A673 (cell line): Measurements from ENCODE around the gene WDR20. TPM values are rescaled to one million over a fixed set of nuclear protein-coding genes. Genes with fewer than 3 reads are reported as not detected.
A peak's percentile ranks its signal among the peaks of the same experiment; 100 is the strongest.

Source experiments
- Bru-seq: library from RNA; stranded (reverse); fragments of 400-500 nt; gene quantifications from one replicate; lab custom pipeline; 2021; lab: Mats Ljungman, UMichigan
- BruChase-seq, 2 experiments: library from RNA; stranded (reverse); fragments of 400-500 nt; gene quantifications; one replicate each; lab custom pipeline; 2021; lab: Mats Ljungman, UMichigan
- BruUV-seq: library from RNA; stranded (reverse); fragments of 400-500 nt; replicated peaks from 2 replicates; lab custom pipeline; 2021; lab: Mats Ljungman, UMichigan
- CTCF ChIA-PET: fragments of 300-600 bp; sonication (Branson Sonifier 250); formaldehyde crosslinking; loops from one replicate; lab custom pipeline; 2022; ENCODE audit warnings: antibody characterized with exemption; lab: Charles Lee
- POLR2A ChIA-PET: fragments of 300-600 bp; sonication (Branson Sonifier 250); formaldehyde crosslinking; loops from one replicate; lab custom pipeline; 2022; ENCODE audit warnings: antibody characterized with exemption; ENCODE audit not compliant: low non-redundant PET; lab: Charles Lee
- DNase-seq: peaks from one replicate; pipeline ENCODE4 v3.0.0-alpha.2; 2015; ENCODE audit warnings: low spot score
- H3K27ac ChIP-seq: fragments of 200-600 bp; sonication (generic); 2 replicates; pipeline ENCODE4 v1.5.1; 2016; ENCODE audit warnings: mixed run types, low read depth, mild to moderate bottlenecking, mixed read lengths, antibody characterized with exemption, low read length; ENCODE audit not compliant: poor library complexity, severe bottlenecking
- H3K27me3 ChIP-seq: fragments of 200-600 bp; sonication (generic); replicated peaks from 2 replicates; pipeline ENCODE4 v1.6.1; 2017; ENCODE audit warnings: mixed run types, low read depth, mild to moderate bottlenecking, mixed read lengths, antibody characterized with exemption, low read length; ENCODE audit not compliant: insufficient read depth, poor library complexity
- H3K36me3 ChIP-seq: fragments of 200-600 bp; sonication (generic); 2 replicates; pipeline ENCODE4 v1.6.1; 2016; ENCODE audit warnings: mixed run types, mild to moderate bottlenecking, mixed read lengths, antibody characterized with exemption, low read length; ENCODE audit not compliant: insufficient read depth, poor library complexity, severe bottlenecking
- H3K4me1 ChIP-seq: fragments of 200-600 bp; sonication (generic); 2 replicates; pipeline ENCODE4 v1.6.1; 2017; ENCODE audit warnings: mixed run types, mild to moderate bottlenecking, mixed read lengths, antibody characterized with exemption, low read length; ENCODE audit not compliant: insufficient read depth, poor library complexity, severe bottlenecking
- H3K4me3 ChIP-seq: fragments of 200-600 bp; sonication (generic); 2 replicates; pipeline ENCODE4 v1.5.1; 2016; ENCODE audit warnings: low read depth, mixed run types, mild to moderate bottlenecking, mixed read lengths, low read length; ENCODE audit not compliant: poor library complexity, severe bottlenecking
- H3K9me3 ChIP-seq: fragments of 200-600 bp; sonication (generic); 2 replicates; pipeline ENCODE4 v1.6.1; 2016; ENCODE audit warnings: mixed run types, low read depth, mild to moderate bottlenecking, mixed read lengths, antibody characterized with exemption, low read length; ENCODE audit not compliant: poor library complexity, severe bottlenecking
- EZH2 ChIP-seq: fragments of 200-600 bp; sonication (generic); IDR thresholded peaks from 2 replicates; pipeline ENCODE4 v1.6.1; 2017; ENCODE audit warnings: borderline replicate concordance, low read depth, mild to moderate bottlenecking, mixed read lengths, antibody characterized with exemption, low read length; ENCODE audit not compliant: poor library complexity, severe bottlenecking
- intact Hi-C: fragments of 100-400 bp; cut with micrococcal nuclease; formaldehyde crosslinking; loops from one replicate; pipeline ENCODE4 v1.10.0; 2022; ENCODE audit not compliant: unreplicated experiment
- long read RNA-seq: library from polyadenylated mRNA; stranded (forward); transcript quantifications from one replicate; pipeline ENCODE4 v2.0.0, GENCODE V29; 2022
- total RNA-seq: library from RNA; stranded (reverse); gene quantifications from 2 replicates; pipeline ENCODE4 v1.2.3, GENCODE V29; 2021
- TF ChIP-seq, protein P1 (sequence below): fragments of 300-800, 200-600 bp; sonication (generic); conservative IDR thresholded peaks from 2 replicates; pipeline ENCODE4 v1.5.1; 2017; ENCODE audit warnings: low read depth, mild to moderate bottlenecking, antibody characterized with exemption, low read length, moderate library complexity, mixed read lengths

WDR20 gene
- 28.3 and 35.8 TPM in 2 replicates for total RNA-seq
- percentile 80 among the genes with signal in this experiment for Bru-seq, nascent RNA
- BruChase-seq, experiment 1, labeled RNA remaining after a 2-hour chase: percentile 83 among the genes with signal in this experiment
- BruChase-seq, experiment 2, labeled RNA remaining after a 6-hour chase: percentile 84 among the genes with signal in this experiment
- long read RNA-seq, transcript WDR20-204 (3 exons, 2,391 nt): major isoform, 25 of 82 reads
- long read RNA-seq, transcript WDR20-203 (4 exons, 2,616 nt): minor isoform, 10 of 82 reads
- long read RNA-seq, partial matches to known transcripts: 0 of 82 reads
- long read RNA-seq, other reads (novel, unspliced or antisense): 40 of 82 reads

DNA sequence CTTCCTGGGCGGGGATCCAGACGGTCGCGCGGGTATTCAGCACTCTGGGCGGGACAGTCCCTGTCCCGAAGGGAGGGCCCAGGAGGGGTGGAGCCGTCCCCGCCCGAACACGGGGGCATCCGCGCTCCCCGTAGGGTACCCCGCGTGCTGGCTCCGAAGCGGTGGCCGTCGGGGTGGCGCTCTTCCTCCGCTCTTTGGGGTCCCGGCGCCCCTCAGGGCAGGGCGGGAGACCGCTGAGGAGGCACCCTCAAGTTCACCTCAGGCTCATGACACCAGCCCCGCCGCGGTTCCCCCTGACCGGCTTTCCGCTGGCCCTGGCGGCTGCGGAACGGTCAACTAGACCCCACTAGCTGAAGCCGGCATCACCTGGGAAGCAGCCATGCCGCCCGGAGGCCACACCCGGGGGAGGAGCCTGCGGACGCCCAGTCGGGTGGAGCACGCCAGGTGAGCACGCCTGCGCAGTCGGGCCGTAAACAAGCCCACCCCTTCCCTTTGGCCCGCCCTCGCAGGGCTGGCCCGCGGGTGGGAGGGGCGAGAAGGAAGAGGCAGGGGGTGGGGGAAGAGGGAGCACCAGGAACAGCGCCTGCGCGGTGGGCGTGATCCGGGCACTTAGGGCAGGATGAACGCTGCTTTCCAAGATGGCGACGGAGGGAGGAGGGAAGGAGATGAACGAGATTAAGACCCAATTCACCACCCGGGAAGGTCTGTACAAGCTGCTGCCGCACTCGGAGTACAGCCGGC is at the start of gene WDR20:
Gene WDR20, plus strand, starts transcription at position 612 of the 741 bp plus-strand sequence. Its CDS starts 27 bp downstream, at position 639.
- TF ChIP-seq, protein P1, sequence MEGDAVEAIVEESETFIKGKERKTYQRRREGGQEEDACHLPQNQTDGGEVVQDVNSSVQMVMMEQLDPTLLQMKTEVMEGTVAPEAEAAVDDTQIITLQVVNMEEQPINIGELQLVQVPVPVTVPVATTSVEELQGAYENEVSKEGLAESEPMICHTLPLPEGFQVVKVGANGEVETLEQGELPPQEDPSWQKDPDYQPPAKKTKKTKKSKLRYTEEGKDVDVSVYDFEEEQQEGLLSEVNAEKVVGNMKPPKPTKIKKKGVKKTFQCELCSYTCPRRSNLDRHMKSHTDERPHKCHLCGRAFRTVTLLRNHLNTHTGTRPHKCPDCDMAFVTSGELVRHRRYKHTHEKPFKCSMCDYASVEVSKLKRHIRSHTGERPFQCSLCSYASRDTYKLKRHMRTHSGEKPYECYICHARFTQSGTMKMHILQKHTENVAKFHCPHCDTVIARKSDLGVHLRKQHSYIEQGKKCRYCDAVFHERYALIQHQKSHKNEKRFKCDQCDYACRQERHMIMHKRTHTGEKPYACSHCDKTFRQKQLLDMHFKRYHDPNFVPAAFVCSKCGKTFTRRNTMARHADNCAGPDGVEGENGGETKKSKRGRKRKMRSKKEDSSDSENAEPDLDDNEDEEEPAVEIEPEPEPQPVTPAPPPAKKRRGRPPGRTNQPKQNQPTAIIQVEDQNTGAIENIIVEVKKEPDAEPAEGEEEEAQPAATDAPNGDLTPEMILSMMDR: no peak
- no peak for TF ChIP-seq EZH2
- Histone ChIP-seq H3K4me3 (peak within 1 kb of the TSS; percentile 98), H3K27me3 (no peaks in the 10 kb centered on the region), H3K36me3 (no peaks in the 10 kb centered on the region), H3K4me1 (peaks cover 7% of the 10 kb centered on the region), H3K27ac (peak within 1 kb of the TSS; percentile 90), H3K9me3 (no peaks in the 10 kb centered on the region)
- intact Hi-C loops: no loop called here
- DNase-seq: peak; percentile 99
- BruUV-seq: no TSS peak
- POLR2A ChIA-PET: no interaction called here
- CTCF ChIA-PET: no interaction called here

DNA sequence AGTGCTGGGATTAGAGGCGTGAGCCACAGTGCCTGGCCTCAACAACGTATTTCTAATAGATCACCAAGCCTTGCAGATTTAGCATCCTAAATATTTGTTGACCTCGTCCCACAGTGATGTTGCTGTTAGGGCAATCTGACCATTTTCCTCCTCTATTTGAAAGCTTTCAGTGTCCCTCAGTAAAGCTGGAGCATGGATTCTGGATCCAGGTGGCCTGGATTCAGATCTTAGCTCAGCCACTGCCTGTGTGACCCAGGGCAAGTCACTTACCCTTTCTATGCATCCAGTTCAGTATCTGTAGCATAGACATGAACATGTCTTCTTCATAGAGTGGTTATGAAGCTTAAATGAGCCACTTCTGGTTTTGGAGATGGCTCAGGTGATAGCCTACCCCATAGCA is 49.0 kb upstream of the WDR20 start:
- ChIA-PET POLR2A (no interaction called here), CTCF (no interaction called here)
- peaks cover 10% of the 10 kb centered on the region for H3K4me1 ChIP-seq
- no peak overlapping the region for H3K4me3 ChIP-seq
- no peaks in the 10 kb centered on the region for H3K9me3 ChIP-seq
- H3K36me3 ChIP-seq: peaks cover 5% of the 10 kb centered on the region
- no peak overlapping the region for H3K27ac ChIP-seq
- BruUV-seq: no TSS peak
- intact Hi-C loops: loop anchor here (10.0 kb wide), 1 partner anchor 386 kb away; no protein-coding TSS in a partner anchor
- no peaks in the 10 kb centered on the region for H3K27me3 ChIP-seq
- TF ChIP-seq, protein P1: no peak
- no peak for TF ChIP-seq EZH2
- no peak for DNase-seq

GRCh38 chr14:102092806-102093205 is 46.9 kb upstream of the WDR20 start:
- CTCF ChIA-PET: no interaction called here
- Histone ChIP-seq H3K36me3 (no peaks in the 10 kb centered on the region), H3K4me3 (no peak overlapping the region), H3K27me3 (no peaks in the 10 kb centered on the region), H3K9me3 (no peaks in the 10 kb centered on the region), H3K27ac (no peak overlapping the region), H3K4me1 (peaks cover 15% of the 10 kb centered on the region)
- no peak for DNase-seq
- BruUV-seq: no TSS peak
- TF ChIP-seq, protein P1: no peak
- POLR2A ChIA-PET: no interaction called here
- intact Hi-C loops: loop anchor here (10.0 kb wide), 1 partner anchor 388 kb away; no protein-coding TSS in a partner anchor
